ENCODE results near the gene POLE2. TPM values are rescaled to one million over a fixed set of nuclear protein-coding genes. Genes with fewer than 3 reads are reported as not detected.
"Not testable (repeated sequence)": the region's sequence is repeated elsewhere in the genome, so short reads cannot be mapped to it uniquely, and the experiment has no call there.

POLE2 gene
- total RNA-seq, 3 donors from 2014 or later (not counting 1 experiment from before 2014, with no cell fraction given), result 3.0 to 4.5 (median 4.1) TPM

DNA sequence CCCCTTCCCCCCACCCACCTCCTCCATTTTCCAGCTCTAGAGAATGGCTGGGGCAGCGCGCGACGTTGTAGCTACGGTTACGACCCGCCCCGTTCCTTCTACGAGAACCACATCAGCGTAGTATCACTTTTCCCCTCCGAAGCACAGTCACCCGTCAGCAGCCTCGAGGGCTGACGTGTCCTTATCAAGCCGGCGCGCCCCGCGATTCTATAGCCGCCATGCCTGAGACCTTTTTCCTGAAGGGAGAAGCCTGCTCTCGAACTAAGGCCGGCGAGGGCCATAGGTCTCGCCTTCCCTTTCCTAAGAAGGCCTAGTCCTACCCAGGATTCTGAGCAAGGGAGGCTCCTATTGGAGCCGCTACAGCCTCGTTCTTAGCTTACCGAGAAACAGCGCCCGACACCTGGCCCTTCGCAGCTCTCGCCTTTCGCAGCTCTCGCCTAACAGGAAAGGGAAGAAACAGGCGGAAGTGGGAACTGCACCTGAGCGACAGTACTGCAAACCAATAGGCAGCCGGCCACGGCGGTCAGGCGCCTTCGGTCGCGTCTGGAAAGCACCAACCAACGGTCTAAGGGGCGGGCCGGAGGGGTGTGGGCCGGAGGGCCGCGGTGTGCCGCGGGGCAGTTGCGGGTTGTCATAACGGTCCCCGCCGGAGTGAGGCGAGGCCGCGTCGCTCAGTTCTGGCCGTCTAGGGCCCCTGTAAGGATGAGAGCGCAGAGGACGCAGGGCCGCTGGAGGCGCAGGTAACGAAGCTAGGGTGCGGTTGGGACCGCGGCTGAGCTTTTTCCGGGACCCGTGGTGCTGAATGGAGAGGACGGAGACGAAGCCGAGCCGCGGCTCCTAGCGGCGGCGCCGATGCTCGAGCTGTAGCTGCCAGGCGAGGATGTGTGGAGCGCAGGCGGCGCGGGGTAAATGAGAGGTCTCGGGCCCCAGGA is 67.6 kb downstream of the POLE2 start, which contains the start of the genes MGAT2 and RPL36AL:
Gene MGAT2 (plus strand): TSS at position 618 of the 932 bp plus-strand sequence. CDS start 470 bp downstream, outside the sequence.
Gene RPL36AL (minus strand): TSS at position 445 of the 932 bp plus-strand sequence. CDS start 1,522 bp downstream, outside the sequence.
- Mint-ChIP-seq H3K4me3 (peak within 1 kb of the TSS; percentile 98), H3K27ac (peak within 1 kb of the TSS; percentile 99), H3K36me3 (peaks cover 12% of the 10 kb centered on the region), H3K27me3 (ENCODE audit: low read depth in 2 of 2) (no peaks in the 10 kb centered on the region), H3K9me3 (no peaks in the 10 kb centered on the region), H3K4me1 (peaks cover 41 to 58% of the 10 kb centered on the region in 2 donors)
- TF ChIP-seq, protein P1, sequence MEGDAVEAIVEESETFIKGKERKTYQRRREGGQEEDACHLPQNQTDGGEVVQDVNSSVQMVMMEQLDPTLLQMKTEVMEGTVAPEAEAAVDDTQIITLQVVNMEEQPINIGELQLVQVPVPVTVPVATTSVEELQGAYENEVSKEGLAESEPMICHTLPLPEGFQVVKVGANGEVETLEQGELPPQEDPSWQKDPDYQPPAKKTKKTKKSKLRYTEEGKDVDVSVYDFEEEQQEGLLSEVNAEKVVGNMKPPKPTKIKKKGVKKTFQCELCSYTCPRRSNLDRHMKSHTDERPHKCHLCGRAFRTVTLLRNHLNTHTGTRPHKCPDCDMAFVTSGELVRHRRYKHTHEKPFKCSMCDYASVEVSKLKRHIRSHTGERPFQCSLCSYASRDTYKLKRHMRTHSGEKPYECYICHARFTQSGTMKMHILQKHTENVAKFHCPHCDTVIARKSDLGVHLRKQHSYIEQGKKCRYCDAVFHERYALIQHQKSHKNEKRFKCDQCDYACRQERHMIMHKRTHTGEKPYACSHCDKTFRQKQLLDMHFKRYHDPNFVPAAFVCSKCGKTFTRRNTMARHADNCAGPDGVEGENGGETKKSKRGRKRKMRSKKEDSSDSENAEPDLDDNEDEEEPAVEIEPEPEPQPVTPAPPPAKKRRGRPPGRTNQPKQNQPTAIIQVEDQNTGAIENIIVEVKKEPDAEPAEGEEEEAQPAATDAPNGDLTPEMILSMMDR (IDR thresholded peaks at IDR 0.05), result peak; percentile 18
- intact Hi-C loops (cut with micrococcal nuclease), result loop anchor here (1.0 to 10.0 kb wide), 5 partner anchors 14 to 694 kb away; partner anchors contain the start of genes DMAC2L, KLHDC1, L2HGDH and LRR1
- ATAC-seq, result peak; percentile 83 to 95 (median 89)
- Histone ChIP-seq H3K4me1 (ENCODE audit: control insufficient read depth, insufficient read depth, low read length) (peaks cover 29% of the 10 kb centered on the region), H3K4me3 (ENCODE audit: low read length) (peak within 1 kb of the TSS; percentile 83), H3K27ac (ENCODE audit: low read length) (peak within 1 kb of the TSS; percentile 95), H3K9me3 (ENCODE audit: control insufficient read depth, insufficient read depth, low read length) (no peaks in the 10 kb centered on the region), H3K36me3 (ENCODE audit: control insufficient read depth, insufficient read depth, low read length) (peaks cover 20% of the 10 kb centered on the region), H3K27me3 (ENCODE audit: control insufficient read depth, insufficient read depth, low read length) (no peaks in the 10 kb centered on the region)
- WGBS (ENCODE audit: insufficient coverage), result under 1% methylated on average over 85 of the region's 85 CpGs
- peak; percentile 95 to 96 for DNase-seq

DNA sequence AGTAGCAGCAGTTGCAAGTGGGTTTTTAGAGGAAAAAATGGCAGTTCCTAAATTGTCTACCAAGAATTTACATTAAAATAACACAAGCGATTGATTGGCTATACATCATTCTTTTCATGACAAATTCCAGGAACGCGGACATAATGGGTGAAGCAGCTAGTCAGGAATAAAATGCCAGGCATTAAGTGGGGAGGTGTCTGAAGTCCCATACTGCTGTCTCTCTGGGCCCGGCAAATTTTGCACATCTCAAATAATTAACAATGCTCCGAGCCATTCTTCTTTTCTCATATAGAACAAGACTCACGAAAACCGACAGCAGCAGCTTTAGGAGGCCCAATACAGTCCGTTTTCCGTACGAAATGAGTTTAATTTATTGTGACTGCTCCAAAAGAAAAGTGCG is 68.3 kb downstream of the POLE2 start:
- H3K27me3 ChIP-seq (ENCODE audit: control insufficient read depth, insufficient read depth, low read length), result no peaks in the 10 kb centered on the region
- H3K36me3 ChIP-seq (ENCODE audit: control insufficient read depth, insufficient read depth, low read length), result peaks cover 20% of the 10 kb centered on the region
- peak overlapping the region; percentile 98 for H3K4me3 Mint-ChIP-seq
- H3K4me1 ChIP-seq (ENCODE audit: control insufficient read depth, insufficient read depth, low read length), result peaks cover 29% of the 10 kb centered on the region
- ATAC-seq (no peak), DNase-seq (no peak)
- peaks cover 12% of the 10 kb centered on the region for H3K36me3 Mint-ChIP-seq
- intact Hi-C loops (cut with micrococcal nuclease), result loop anchor here (1.0 to 10.0 kb wide), 5 partner anchors 15 to 695 kb away; partner anchors contain the start of genes DMAC2L, KLHDC1, L2HGDH and LRR1
- peak overlapping the region; percentile 95 for H3K27ac ChIP-seq (ENCODE audit: low read length)
- H3K9me3 Mint-ChIP-seq, result no peaks in the 10 kb centered on the region
- 0% methylated on average over 10 of the region's 11 CpGs for WGBS (ENCODE audit: insufficient coverage)
- H3K4me3 ChIP-seq (ENCODE audit: low read length), result peak overlapping the region; percentile 83
- H3K4me1 Mint-ChIP-seq, result peaks cover 41 to 58% of the 10 kb centered on the region in 2 donors
- H3K9me3 ChIP-seq (ENCODE audit: control insufficient read depth, insufficient read depth, low read length), result no peaks in the 10 kb centered on the region
- TF ChIP-seq, protein P1 (IDR thresholded peaks at IDR 0.05), result no peak
- no peaks in the 10 kb centered on the region for H3K27me3 Mint-ChIP-seq (ENCODE audit: low read depth in 2 of 2)
- H3K27ac Mint-ChIP-seq, result peak overlapping the region; percentile 99

DNA sequence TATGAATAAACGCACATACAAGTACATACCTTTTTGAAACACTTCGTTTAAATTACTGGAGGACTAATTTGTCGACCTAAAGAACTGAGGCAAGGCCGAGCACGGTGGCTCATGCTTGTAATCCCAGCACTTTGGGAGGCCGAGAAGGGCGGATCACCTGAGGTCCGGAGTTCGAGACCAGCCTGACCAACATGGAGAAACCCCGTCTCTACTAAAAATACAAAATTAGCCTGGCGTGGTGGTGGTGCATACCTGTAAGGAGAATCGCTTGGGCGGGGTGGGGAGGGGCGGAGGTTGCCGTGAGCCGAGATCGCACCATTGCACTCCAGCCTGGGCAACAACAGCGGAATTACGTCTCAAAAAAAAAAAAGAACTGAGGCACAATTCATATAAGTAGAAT is 68.7 kb downstream of the POLE2 start:
- intact Hi-C loops (cut with micrococcal nuclease); H3K27me3 Mint-ChIP-seq (ENCODE audit: low read depth in 2 of 2); ATAC-seq; H3K27me3 ChIP-seq (ENCODE audit: control insufficient read depth, insufficient read depth, low read length); H3K9me3 Mint-ChIP-seq; H3K9me3 ChIP-seq (ENCODE audit: control insufficient read depth, insufficient read depth, low read length); DNase-seq: not testable (repeated sequence)
- peak overlapping the region; percentile 83 for H3K4me3 ChIP-seq (ENCODE audit: low read length)
- 76% methylated on average over 19 of the region's 19 CpGs for WGBS (ENCODE audit: insufficient coverage)
- H3K4me3 Mint-ChIP-seq, result peak overlapping the region; percentile 98
- H3K36me3 ChIP-seq (ENCODE audit: control insufficient read depth, insufficient read depth, low read length), result peaks cover 20% of the 10 kb centered on the region
- peaks cover 39 to 55% of the 10 kb centered on the region in 2 donors for H3K4me1 Mint-ChIP-seq
- peaks cover 29% of the 10 kb centered on the region for H3K4me1 ChIP-seq (ENCODE audit: control insufficient read depth, insufficient read depth, low read length)
- peaks cover 12% of the 10 kb centered on the region for H3K36me3 Mint-ChIP-seq
- peak overlapping the region; percentile 99 for H3K27ac Mint-ChIP-seq
- H3K27ac ChIP-seq (ENCODE audit: low read length), result peak overlapping the region; percentile 95
